Mesendoderm (in vitro differentiated cells): ENCODE data around the gene PARD3.

ENCODE experiments used
- DNase-seq: peaks from one replicate; pipeline ENCODE4 v3.0.0; 2013
- H2AK5ac ChIP-seq: 2 replicates; pipeline ENCODE4 v1.6.1; 2013; ENCODE audit warnings: low read length, inconsistent platforms
- H2BK120ac ChIP-seq: 2 replicates; pipeline ENCODE4 v1.6.1; 2013; ENCODE audit warnings: low read depth, mild to moderate bottlenecking, low read length, moderate library complexity, mixed read lengths
- H2BK15ac ChIP-seq: replicated peaks from 2 replicates; pipeline ENCODE4 v1.6.1; 2013; ENCODE audit warnings: low read depth, mild to moderate bottlenecking, moderate library complexity
- H2BK5ac ChIP-seq: 2 replicates; pipeline ENCODE4 v1.6.1; 2013; ENCODE audit warnings: low read length, inconsistent platforms
- H3K18ac ChIP-seq: 2 replicates; pipeline ENCODE4 v1.6.1; 2013; ENCODE audit warnings: mild to moderate bottlenecking, low read length, mixed read lengths
- H3K23ac ChIP-seq: one replicate; pipeline ENCODE4 v1.6.1; 2013; ENCODE audit warnings: low read length
- H3K27ac ChIP-seq: 2 replicates; pipeline ENCODE4 v1.5.1; 2013; ENCODE audit warnings: low read depth, mild to moderate bottlenecking, inconsistent platforms, low read length, moderate library complexity
- H3K27me3 ChIP-seq: 2 replicates; pipeline ENCODE4 v1.6.1; 2013; ENCODE audit warnings: low read length, control low read depth, mild to moderate bottlenecking, inconsistent platforms; ENCODE audit not compliant: insufficient read depth, poor library complexity
- H3K36me3 ChIP-seq: 2 replicates; pipeline ENCODE4 v1.6.1; 2013; ENCODE audit warnings: low read length, inconsistent platforms; ENCODE audit not compliant: control insufficient read depth, insufficient read depth
- H3K4ac ChIP-seq: one replicate; pipeline ENCODE4 v1.6.1; 2013; ENCODE audit warnings: low read depth, mild to moderate bottlenecking, low read length, moderate library complexity
- H3K4me1 ChIP-seq: 2 replicates; pipeline ENCODE4 v1.6.1; 2013; ENCODE audit warnings: low read depth, low read length, inconsistent platforms; ENCODE audit not compliant: control insufficient read depth
- H3K4me2 ChIP-seq: 2 replicates; pipeline ENCODE4 v1.6.1; 2013; ENCODE audit warnings: low read length
- H3K4me3 ChIP-seq: 2 replicates; pipeline ENCODE4 v1.5.1; 2013; ENCODE audit warnings: mild to moderate bottlenecking, low read length
- H3K56ac ChIP-seq: one replicate; pipeline ENCODE4 v1.6.1; 2013; ENCODE audit warnings: low read length
- H3K79me1 ChIP-seq: 2 replicates; pipeline ENCODE4 v1.6.1; 2013; ENCODE audit warnings: low read length, inconsistent platforms
- H3K79me2 ChIP-seq: 2 replicates; pipeline ENCODE4 v1.6.1; 2013; ENCODE audit warnings: mild to moderate bottlenecking, low read length; ENCODE audit not compliant: control insufficient read depth, insufficient read depth
- H3K9ac ChIP-seq: 2 replicates; pipeline ENCODE4 v1.6.1; 2013; ENCODE audit warnings: low read length, inconsistent platforms
- H4K5ac ChIP-seq: one replicate; pipeline ENCODE4 v1.6.1; 2013; ENCODE audit warnings: low read length
- H4K8ac ChIP-seq: one replicate; pipeline ENCODE4 v1.6.1; 2013; ENCODE audit warnings: low read depth, mild to moderate bottlenecking, control low read depth, low read length, moderate library complexity
- WGBS: extraction: QIAGEN DNeasy Blood & Tissue Kit; methylation state at CpG from one replicate; pipeline ENCODE4 v1.1.7; 2013; ENCODE audit warnings: low lambda C conversion rate, missing lambda C conversion rate; ENCODE audit not compliant: insufficient coverage; ENCODE audit errors: extremely low coverage; 5-methylcytosine and 5-hydroxymethylcytosine counted together

The PARD3 gene

GRCh38 chr10:34638406-34639054 is 176.6 kb downstream of the PARD3 start:
- Histone ChIP-seq H2AK5ac (no peak overlapping the region), H4K5ac (no peak overlapping the region), H3K23ac (no peak overlapping the region), H3K27me3 (no peaks in the 10 kb centered on the region), H3K27ac (no peak overlapping the region), H2BK5ac (no peak overlapping the region), H3K36me3 (no peaks in the 10 kb centered on the region), H3K79me2 (peaks cover 9% of the 10 kb centered on the region), H3K4ac (no peak overlapping the region), H3K4me2 (no peak overlapping the region), H3K4me3 (no peak overlapping the region), H2BK120ac (no peak overlapping the region), H2BK15ac (no peak overlapping the region), H3K56ac (no peak overlapping the region), H3K9ac (no peak overlapping the region), H3K4me1 (no peaks in the 10 kb centered on the region), H3K18ac (no peak overlapping the region), H4K8ac (no peak overlapping the region), H3K79me1 (peaks cover 19% of the 10 kb centered on the region)
- DNase-seq: peak; percentile 81
- WGBS: no CpG with 5 or more reads among the region's 4 CpGs

DNA sequence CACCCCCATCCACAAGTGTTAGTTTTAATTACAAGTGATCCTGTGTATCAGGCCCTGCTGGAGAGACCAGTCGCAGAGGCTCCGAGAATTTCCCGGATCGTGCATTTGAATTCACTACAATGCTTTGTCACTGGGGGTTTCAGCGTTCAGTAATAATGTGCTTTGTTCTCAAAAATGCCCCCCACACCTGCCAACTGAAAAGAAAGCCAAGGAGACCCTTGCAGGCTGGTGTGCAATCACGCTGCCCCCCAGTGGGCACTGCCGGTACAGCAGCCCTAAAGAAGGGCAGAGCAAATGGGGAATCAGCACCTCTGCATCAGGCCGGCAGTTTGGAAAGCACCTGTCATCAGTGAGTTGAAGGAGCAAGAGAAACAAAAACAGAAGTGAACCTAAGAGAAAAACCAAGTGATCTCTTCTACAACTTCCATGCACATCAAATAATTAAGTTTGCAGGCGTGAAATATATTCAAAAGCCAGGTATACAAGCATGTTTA is 177.6 kb downstream of the PARD3 start:
- Histone ChIP-seq H3K27ac (no peak overlapping the region), H3K56ac (no peak overlapping the region), H3K36me3 (no peaks in the 10 kb centered on the region), H3K23ac (no peak overlapping the region), H4K5ac (no peak overlapping the region), H2BK15ac (no peak overlapping the region), H2AK5ac (no peak overlapping the region), H3K4me1 (no peaks in the 10 kb centered on the region), H3K79me1 (peaks cover 13% of the 10 kb centered on the region), H3K4me2 (no peak overlapping the region), H3K79me2 (peaks cover 4% of the 10 kb centered on the region), H4K8ac (no peak overlapping the region), H3K4me3 (no peak overlapping the region), H3K27me3 (no peaks in the 10 kb centered on the region), H3K18ac (no peak overlapping the region), H2BK120ac (no peak overlapping the region), H3K4ac (no peak overlapping the region), H2BK5ac (no peak overlapping the region), H3K9ac (no peak overlapping the region)
- DNase-seq: peak; percentile 79
- WGBS: no CpG with 5 or more reads among the region's 9 CpGs

DNA sequence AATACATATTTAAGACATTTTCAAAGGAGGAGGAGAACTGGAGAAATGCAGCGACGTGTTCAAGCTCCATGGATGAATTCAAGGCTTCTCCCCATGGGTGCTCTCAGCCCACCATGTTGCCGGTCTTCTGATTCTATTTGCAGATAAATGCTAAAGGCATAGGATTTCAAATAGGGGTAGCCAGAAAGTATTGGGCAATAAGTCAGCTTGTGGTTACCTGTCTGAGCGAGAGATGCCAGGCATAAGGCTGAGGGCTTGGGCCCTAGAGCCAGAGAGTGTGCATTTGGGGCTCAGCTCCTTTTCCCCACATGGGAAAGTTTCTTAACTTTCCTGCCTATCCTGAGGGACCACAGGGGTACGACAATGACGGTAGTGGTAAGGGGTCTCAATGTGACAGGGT is 180.0 kb downstream of the PARD3 start:
- H2BK15ac ChIP-seq: no peak overlapping the region
- H2AK5ac ChIP-seq: no peak overlapping the region
- no peak overlapping the region for H4K5ac ChIP-seq
- no peaks in the 10 kb centered on the region for H3K4me1 ChIP-seq
- no peaks in the 10 kb centered on the region for H3K36me3 ChIP-seq
- no peak overlapping the region for H2BK5ac ChIP-seq
- H3K27me3 ChIP-seq: no peaks in the 10 kb centered on the region
- H3K27ac ChIP-seq: no peak overlapping the region
- WGBS: no CpG with 5 or more reads among the region's 6 CpGs
- peaks cover 14% of the 10 kb centered on the region for H3K79me1 ChIP-seq
- no peak overlapping the region for H3K56ac ChIP-seq
- H3K4me3 ChIP-seq: no peak overlapping the region
- no peak overlapping the region for H3K4me2 ChIP-seq
- no peak overlapping the region for H4K8ac ChIP-seq
- H3K18ac ChIP-seq: no peak overlapping the region
- H3K23ac ChIP-seq: no peak overlapping the region
- no peak overlapping the region for H3K4ac ChIP-seq
- H3K79me2 ChIP-seq: peaks cover 5% of the 10 kb centered on the region
- H2BK120ac ChIP-seq: no peak overlapping the region
- DNase-seq: no peak
- H3K9ac ChIP-seq: no peak overlapping the region

GRCh38 chr10:34633374-34633773 is 181.7 kb downstream of the PARD3 start:
- Histone ChIP-seq H3K27ac (no peak overlapping the region), H3K36me3 (no peaks in the 10 kb centered on the region), H3K4me3 (no peak overlapping the region), H3K56ac (no peak overlapping the region), H3K23ac (no peak overlapping the region), H4K8ac (no peak overlapping the region), H3K18ac (no peak overlapping the region), H3K9ac (no peak overlapping the region), H3K79me2 (peaks cover 5% of the 10 kb centered on the region), H2AK5ac (no peak overlapping the region), H3K4ac (no peak overlapping the region), H2BK5ac (no peak overlapping the region), H4K5ac (no peak overlapping the region), H2BK120ac (no peak overlapping the region), H3K27me3 (no peaks in the 10 kb centered on the region), H3K4me1 (no peaks in the 10 kb centered on the region), H3K79me1 (peaks cover 14% of the 10 kb centered on the region), H2BK15ac (no peak overlapping the region), H3K4me2 (no peak overlapping the region)
- no CpG with 5 or more reads among the region's 10 CpGs for WGBS
- DNase-seq: no peak

- no CpG with 5 or more reads among the region's 5 CpGs for WGBS
- no peak overlapping the region for H2BK15ac ChIP-seq
- H3K27me3 ChIP-seq: no peaks in the 10 kb centered on the region
- no peaks in the 10 kb centered on the region for H3K4me1 ChIP-seq
- H3K18ac ChIP-seq: no peak overlapping the region
- no peaks in the 10 kb centered on the region for H3K36me3 ChIP-seq
- peaks cover 8% of the 10 kb centered on the region for H3K79me2 ChIP-seq
- H2BK120ac ChIP-seq: no peak overlapping the region
- DNase-seq: no peak
- H2BK5ac ChIP-seq: no peak overlapping the region
- H3K56ac ChIP-seq: no peak overlapping the region
- no peak overlapping the region for H3K9ac ChIP-seq
- no peak overlapping the region for H2AK5ac ChIP-seq
- H3K4me3 ChIP-seq: no peak overlapping the region
- no peak overlapping the region for H3K27ac ChIP-seq
- no peak overlapping the region for H3K23ac ChIP-seq
- H3K79me1 ChIP-seq: peaks cover 21% of the 10 kb centered on the region
- no peak overlapping the region for H3K4ac ChIP-seq
- no peak overlapping the region for H3K4me2 ChIP-seq
- H4K8ac ChIP-seq: no peak overlapping the region
- no peak overlapping the region for H4K5ac ChIP-seq
Measured at GRCh38 chr10:34629084-34629483, 186.0 kb downstream of the PARD3 start.
